Ishikawa (cell line): Measurements from ENCODE around the gene MYCBP.

ENCODE experiments used
- CEBPB ChIP-seq: IDR thresholded peaks from 2 replicates; pipeline ENCODE4 v1.6.1; 2012
- RAD21 ChIP-seq: IDR thresholded peaks from 2 replicates; pipeline ENCODE4 v1.6.1; 2012; ENCODE audit warnings: low read depth
- TF ChIP-seq, protein P1 (sequence below): IDR thresholded peaks from 2 replicates; pipeline ENCODE4 v1.6.1; 2012

- no peak for TF ChIP-seq RAD21
- no peak for TF ChIP-seq CEBPB
- TF ChIP-seq, protein P1, sequence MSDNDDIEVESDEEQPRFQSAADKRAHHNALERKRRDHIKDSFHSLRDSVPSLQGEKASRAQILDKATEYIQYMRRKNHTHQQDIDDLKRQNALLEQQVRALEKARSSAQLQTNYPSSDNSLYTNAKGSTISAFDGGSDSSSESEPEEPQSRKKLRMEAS, result no peak
Observed at GRCh38 chr1:38846210-38846609, 26.9 kb downstream of the MYCBP start.
